GM18505 (cell line): ENCODE measurements around the gene HPSE2.

ENCODE experiments used
- ATAC-seq: cut with Tn5 transposase; IDR thresholded peaks from one replicate; pipeline ENCODE4 v1.9.1; 2021; ENCODE audit not compliant: unreplicated experiment
- POLR2A ChIP-seq: IDR thresholded peaks from 4 replicates; pipeline ENCODE4 v1.6.1; 2011; ENCODE audit warnings: borderline replicate concordance; ENCODE audit not compliant: insufficient read depth, insufficient read length; ENCODE audit errors: extremely low read depth

Gene HPSE2

DNA sequence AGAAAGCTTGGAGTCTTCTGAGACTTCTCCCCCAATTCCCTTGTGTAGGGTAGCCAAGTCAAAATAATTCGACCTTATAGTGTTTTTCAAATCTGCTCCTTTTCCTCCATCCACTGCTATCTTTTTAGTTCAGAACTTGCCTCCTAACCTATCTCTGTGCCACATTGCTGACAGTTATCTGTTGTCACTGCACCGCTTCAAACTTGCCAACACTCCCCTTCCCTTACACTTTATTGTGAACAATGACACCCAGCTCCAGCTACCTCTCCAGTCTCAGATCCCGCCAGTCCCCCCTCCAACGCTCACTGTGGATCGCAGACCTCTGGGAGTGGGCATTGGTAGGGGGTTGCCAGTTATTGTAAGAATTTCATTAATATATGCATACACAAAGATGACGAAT, 772.6 kb downstream of the HPSE2 start:
- ATAC-seq, result no peak
- TF ChIP-seq POLR2A, result no peak

DNA sequence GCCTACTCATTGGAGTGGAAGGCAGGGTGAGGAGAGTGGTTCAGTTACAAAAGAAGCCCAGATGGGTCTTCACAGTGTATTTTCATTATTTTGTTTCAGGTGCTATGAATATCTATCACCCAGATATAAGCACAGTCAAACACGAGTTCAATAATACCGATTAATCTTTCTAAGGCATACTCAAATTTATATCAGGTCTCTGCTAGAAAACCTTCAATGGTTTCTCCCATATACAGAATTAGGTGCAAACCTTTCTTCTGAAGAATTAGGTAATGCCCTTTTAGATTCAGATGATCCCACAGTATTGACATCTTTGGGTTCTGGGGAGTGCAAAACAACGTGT, 774.2 kb downstream of the HPSE2 start:
- no peak for ATAC-seq
- TF ChIP-seq POLR2A, result no peak

DNA sequence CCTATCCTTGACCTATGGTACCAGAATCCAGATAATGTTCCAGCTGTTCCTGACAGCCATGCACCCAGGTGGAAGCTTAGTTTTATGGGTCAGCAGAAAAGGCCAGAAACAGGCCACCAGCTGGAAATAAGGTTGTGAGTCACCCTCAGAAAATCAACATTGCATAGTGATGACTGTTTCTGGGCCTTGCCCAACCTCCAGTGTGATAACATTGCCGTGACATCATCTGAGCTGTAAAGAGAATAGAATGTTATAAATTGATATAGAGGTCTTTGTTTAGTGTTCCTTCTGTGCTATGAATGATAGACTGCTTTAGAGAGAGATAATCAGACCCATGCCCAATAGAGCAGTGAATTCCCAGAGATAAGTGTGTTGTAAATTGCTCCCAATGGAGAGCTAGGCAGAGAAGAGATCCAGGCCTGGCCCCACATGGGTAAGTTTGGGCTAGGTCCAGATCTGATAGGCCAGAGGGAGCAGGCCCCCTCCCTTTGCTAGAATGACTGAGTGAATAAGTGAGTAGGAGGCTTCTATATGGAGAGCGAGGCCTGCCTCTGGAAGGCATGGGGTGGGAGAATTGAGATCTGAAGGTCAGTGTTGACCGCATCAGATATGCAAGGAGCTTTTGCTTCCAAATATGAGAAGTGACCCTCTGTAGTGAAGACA, 774.7 kb downstream of the HPSE2 start:
- TF ChIP-seq POLR2A, result no peak
- ATAC-seq, result no peak

DNA sequence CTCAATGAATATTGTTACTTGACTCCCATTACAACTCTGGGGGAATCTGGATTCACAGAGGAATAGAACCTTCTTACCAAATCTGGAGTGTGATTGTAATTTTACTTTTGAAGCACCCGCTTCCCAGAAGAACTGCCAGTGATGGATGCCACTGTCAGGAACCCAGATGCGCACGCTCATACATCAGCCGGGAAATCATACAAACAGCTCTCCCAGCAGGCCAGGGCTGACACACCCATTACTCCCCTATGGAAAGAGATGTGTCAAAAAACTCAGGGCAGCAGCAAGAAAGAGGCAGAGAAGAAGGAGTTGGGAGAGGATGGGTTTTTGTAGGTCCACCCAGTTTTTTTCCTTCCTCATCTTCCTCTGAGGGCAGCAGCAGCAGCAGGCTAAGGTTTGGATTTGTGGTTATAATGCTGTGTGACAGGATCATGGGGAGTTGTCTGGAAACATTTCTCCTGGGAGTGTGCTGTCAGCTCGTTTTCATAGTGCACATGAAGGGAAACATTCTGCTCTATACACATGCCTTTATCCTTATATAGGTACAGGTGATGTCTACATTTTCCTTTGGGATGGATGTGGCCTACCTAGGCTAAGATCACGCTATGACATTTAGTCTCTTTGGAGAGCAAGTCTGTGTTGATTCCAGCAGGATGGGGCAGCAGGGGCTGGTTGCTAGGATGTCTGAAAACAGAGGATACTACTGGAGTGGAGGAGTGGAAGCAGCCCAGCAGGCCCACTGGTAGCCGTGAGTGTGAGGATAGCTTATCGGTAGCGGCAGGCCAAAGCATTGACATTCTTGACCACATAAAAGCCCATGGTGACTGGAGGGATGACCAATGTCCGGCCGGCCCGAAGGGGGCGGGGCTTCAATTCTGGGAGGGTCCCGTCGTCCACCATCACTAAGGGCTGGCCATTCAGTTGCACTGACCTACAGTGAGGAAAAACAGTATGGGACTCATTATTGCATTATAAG, 776.6 kb downstream of the HPSE2 start:
- no peak for ATAC-seq
- no peak for TF ChIP-seq POLR2A

DNA sequence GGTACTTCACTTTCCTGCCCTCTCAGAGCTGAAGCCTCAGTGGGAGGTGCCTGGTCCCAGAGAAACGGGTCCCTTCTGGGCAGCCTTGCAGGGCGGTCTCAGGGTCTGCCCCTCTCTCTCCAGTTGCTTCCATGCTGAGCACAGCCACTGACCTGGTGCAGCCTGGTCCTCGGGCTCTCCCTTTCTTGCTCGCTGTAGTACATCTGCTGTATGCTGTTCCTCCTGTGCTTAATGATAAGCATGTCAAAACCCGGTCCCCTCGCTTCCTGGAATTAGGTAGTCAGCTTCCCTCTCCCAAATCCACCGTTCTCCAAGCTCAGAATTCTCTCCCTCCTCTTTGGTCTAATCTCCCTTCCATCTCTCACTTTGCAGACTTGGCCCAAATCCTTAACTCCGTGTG, 777.9 kb downstream of the HPSE2 start:
- no peak for ATAC-seq
- TF ChIP-seq POLR2A, result no peak

DNA sequence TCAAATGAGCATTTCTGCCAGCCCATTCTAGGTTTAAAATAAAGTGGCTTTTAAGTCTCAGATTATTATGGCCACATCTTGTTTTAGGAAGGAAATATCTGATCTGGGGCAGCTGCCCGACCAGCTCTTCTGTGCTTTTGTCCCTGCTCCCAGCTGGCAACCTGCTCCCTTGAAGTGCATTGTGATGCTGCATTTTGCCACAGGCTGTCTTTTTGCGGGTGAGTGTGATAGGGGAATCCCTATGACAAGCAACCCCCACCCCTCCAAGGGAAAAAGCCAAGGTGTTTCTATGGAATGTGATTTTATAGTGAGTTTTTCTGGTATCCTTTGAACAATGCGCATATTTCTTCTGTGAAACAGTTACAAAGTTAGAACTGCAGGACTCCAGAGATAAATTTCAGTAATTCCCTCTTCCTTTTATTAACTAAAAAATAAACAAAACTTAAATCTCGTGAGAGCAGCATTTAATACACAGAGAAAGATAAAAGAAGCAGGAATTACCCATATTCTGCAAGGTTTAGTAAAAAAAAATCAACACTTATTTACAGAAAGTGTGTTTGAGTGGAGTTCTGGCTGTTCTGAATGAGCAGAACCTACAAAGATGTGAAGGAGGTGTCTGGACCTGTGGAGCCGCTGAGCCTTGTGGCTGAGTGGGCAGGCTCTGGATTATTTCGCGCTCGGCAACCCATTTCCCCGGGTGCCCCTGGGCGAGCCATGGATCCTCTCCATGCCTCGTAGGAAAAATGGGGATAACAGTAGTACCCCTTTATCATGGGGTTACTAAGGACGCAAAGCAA, 778.8 kb downstream of the HPSE2 start:
- TF ChIP-seq POLR2A, result no peak
- no peak for ATAC-seq

DNA sequence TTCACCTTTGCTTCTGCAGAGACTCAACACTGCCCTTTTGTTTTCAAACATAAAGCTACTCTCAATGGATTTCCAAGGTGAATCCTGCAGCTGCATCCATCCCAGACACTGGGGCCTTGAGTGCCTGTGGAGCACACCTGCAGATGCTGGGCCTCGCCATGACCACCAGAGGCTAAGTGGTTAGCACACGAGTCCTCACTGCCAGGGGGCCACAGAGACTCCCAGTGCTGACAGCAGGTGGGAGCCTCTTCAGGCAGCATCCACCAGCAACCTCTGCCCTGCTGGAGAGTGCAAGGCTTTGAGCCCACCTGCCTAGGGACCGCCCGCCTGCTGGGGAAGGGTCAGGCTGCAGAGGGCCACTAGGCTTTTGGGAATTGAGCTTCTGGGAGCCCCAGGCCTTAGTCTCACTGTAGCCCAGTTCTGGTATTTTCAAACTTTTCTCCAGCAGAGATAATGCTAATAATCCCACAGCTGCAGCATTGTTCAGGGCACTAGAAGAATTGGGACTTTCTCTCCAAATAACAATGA, 779.5 kb downstream of the HPSE2 start:
- no peak for ATAC-seq
- TF ChIP-seq POLR2A, result no peak

DNA sequence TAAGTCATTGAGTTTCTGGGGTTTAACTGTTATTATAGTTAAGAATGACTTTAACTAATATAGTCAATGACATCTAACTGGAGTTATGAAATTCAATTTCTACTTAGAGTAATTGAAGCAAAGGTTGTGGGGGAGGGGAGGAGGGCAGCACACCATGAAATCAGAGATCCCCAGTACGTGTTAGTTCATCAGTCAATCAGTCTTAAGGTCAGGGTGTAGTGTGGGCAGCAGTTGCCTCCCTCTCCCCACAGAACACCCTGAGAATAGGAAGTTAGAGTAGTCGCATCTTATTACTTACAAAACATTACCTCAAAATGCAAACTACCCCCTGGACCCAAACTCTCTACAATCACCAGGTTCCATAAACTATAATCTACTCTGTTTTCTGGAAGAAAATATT, 781.9 kb downstream of the HPSE2 start:
- no peak for ATAC-seq
- TF ChIP-seq POLR2A, result no peak

DNA sequence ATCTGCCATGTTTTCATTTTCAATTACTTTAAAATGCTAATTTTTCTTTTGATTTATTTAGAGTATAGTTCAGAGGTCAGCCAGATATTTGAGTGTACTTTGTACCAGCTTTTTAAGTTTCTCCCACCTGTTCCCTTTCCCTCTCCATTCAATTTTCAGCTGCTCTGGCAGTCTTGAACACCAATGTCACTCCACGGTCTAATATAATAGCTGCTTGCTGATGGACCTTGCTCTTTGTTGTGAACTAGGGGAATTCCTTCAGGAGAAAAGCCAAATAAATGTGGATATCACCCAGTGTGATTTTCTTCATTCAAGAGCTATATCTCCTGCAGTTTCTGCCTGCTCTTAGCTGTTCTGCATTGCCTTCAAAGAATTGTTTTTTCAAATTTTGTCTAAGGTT, 785.0 kb downstream of the HPSE2 start:
- ATAC-seq, result no peak

DNA sequence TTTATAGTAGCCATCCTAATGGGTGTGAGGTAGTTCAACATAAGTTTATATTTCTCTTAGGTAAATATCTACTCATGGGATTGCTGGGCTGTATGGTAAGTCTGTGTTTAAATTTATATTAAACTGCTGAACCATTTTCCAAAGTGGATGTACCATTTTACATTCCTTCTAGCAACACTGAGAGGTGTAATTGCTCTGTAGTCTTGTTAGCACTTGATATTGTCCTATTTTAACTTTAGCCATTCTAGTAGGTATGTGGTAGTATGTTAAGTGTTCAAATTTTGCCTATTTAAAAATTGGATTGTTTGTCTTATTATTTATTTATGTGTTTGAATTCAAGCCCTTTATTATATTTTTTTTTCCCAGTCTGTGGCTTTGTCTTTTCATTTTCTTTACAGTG, 786.4 kb downstream of the HPSE2 start:
- ATAC-seq, result no peak
- TF ChIP-seq POLR2A, result no peak

More for the DNA sequence above, 785.0 kb downstream of the HPSE2 start:
- TF ChIP-seq POLR2A, result no peak

DNA sequence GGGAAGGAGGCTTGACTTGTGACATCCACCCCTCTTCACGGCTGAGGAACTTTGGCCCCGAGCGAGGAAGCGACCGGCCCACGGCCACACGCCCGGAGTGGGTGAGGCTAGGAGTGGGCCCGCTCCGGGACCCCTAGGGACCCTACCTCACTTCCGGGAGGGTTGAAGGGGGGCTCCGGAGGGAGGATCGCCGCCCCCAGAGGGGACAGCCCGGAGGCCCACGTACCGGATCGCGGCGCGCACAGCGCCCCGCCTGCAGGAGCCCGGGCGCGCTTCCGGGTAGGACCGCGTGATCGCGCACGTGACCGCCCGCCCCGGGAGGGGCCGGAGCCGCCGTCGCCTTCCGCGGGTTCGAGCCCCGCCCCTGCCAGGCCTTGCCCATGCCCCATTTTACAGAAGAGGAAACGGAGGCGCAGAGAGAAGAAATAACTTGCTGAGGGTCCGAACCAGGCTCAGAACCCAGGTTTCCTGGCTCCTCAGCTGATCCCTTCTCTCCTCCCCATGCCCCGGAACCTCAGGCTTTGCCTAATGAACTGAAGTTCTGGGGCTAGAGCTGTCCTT, 788.9 kb downstream of the HPSE2 start, which contains the start of gene HPS1:
Gene HPS1 (minus strand): TSS at position 275 of the 561 bp plus-strand sequence. CDS start 3,695 bp downstream, outside the sequence.
- ATAC-seq, result peak; percentile 88
- TF ChIP-seq POLR2A, result peak; percentile 93

DNA sequence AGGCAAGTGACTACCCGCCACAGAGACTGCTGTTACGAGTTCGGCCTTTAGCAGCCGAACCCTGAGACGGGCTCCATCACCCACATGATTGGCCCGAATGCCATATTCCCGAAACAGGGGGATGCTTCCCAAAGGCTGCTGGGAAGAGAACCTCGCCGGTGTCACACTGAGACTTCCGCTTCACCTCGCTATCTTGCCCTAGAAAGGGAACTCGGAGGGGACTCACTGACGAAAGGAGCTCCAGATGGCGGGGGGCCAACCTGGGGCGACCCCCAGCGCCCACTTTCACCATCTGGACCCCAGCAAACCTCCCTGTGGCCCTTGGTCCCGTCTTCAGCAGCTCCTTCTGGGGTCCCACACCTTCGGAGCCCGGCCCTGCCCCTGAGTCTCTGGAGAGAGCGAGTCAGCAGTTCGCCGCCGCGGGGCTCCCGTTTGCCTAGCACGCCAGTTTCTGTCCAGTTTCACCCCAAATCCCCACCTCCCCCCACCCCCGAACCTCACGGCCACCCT, 789.4 kb downstream of the HPSE2 start:
- no peak for TF ChIP-seq POLR2A
- ATAC-seq, result peak; percentile 10
